GM23248 (cell line): ENCODE results near the gene VAV2.

Experiments
- EZH2 ChIP-seq: fragments of 200-600 bp; sonication (generic); IDR thresholded peaks from 2 replicates; pipeline ENCODE4 v1.6.1; 2018; ENCODE audit warnings: antibody characterized with exemption, mild to moderate bottlenecking; ENCODE audit not compliant: insufficient read depth, poor library complexity, severe bottlenecking
- EZH2phosphoT487 ChIP-seq: fragments of 200-600 bp; sonication (generic); IDR thresholded peaks from 2 replicates; pipeline ENCODE4 v1.6.1; 2018; ENCODE audit warnings: antibody characterized with exemption, moderate library complexity, mild to moderate bottlenecking, low read depth; ENCODE audit not compliant: insufficient read depth

DNA sequence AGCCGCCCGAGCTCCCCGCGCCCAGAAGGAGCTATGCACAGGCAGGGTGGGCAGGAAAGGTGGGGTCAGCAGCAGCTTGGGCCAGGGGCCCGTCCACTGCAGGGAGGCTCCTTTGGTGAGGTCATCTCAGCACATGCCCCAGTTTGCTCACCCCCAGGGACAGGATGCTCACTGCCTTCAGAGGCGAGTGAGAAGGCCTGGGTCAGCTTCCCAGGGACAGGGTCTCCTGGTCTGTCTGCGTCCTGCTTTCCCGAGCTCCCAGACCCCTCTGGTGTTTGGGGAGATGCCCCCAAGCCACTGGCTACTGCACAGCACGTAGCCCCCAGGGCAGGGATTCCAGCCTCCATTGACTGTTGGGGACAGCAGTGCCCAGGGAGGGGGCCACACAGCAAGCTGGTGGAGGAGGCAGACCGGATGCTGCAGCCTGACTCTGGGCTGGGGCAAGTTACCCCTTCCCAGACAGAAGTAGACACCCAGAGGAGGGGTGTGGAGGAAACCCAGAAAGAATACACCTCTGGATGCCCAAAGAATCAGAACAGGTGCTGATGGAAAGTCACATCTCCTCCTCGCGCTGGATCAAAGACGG, 253.4 kb downstream of the VAV2 start:
- TF ChIP-seq EZH2phosphoT487: no peak
- no peak for TF ChIP-seq EZH2
